Karpas-422 (cell line): ENCODE results near the gene CYP8B1. TPM values are rescaled to one million over a fixed set of nuclear protein-coding genes. Genes with fewer than 3 reads are reported as not detected.
A peak's percentile ranks its signal among the peaks of the same experiment; 100 is the strongest.

Experiments used
- DNase-seq: peaks from one replicate; pipeline ENCODE4 v3.0.0-alpha.2; 2015
- H2AFZ ChIP-seq: fragments of 200-600 bp; sonication (generic); 2 replicates; pipeline ENCODE4 v1.6.1; 2014; ENCODE audit warnings: antibody characterized with exemption, low read length, mixed read lengths
- H3K27ac ChIP-seq: fragments of 200-600 bp; sonication (generic); 2 replicates; pipeline ENCODE4 v1.5.1; 2014; ENCODE audit warnings: mild to moderate bottlenecking, low read length, moderate library complexity
- H3K27me3 ChIP-seq: fragments of 200-600 bp; sonication (generic); 2 replicates; pipeline ENCODE4 v1.6.1; 2014; ENCODE audit warnings: low read length, mixed read lengths
- H3K36me3 ChIP-seq: fragments of 200-600 bp; sonication (generic); 2 replicates; pipeline ENCODE4 v1.6.1; 2014; ENCODE audit warnings: low read length, mixed read lengths; ENCODE audit not compliant: insufficient read depth
- H3K4me1 ChIP-seq: fragments of 200-600 bp; sonication (generic); 2 replicates; pipeline ENCODE4 v1.6.1; 2014; ENCODE audit warnings: mild to moderate bottlenecking, low read length, mixed read lengths
- H3K4me2 ChIP-seq: fragments of 200-600 bp; sonication (generic); 2 replicates; pipeline ENCODE4 v1.6.1; 2014; ENCODE audit warnings: low read length, low read depth, mild to moderate bottlenecking; ENCODE audit not compliant: poor library complexity, severe bottlenecking
- H3K4me3 ChIP-seq: fragments of 200-600 bp; sonication (generic); 2 replicates; pipeline ENCODE4 v1.5.1; 2014; ENCODE audit warnings: mild to moderate bottlenecking, antibody characterized with exemption, low read length, mixed read lengths
- H3K79me2 ChIP-seq: fragments of 200-600 bp; sonication (generic); 2 replicates; pipeline ENCODE4 v1.6.1; 2014; ENCODE audit warnings: mild to moderate bottlenecking, low read length, mixed read lengths
- H3K9ac ChIP-seq: fragments of 200-600 bp; sonication (generic); 2 replicates; pipeline ENCODE4 v1.6.0; 2014; ENCODE audit warnings: low read length
- H3K9me2 ChIP-seq: fragments of 200-600 bp; sonication (generic), shearing (Covaris generic); replicated peaks from 2 replicates; pipeline ENCODE4 v1.6.0; 2014; ENCODE audit warnings: mild to moderate bottlenecking, low read length, moderate library complexity; ENCODE audit not compliant: insufficient read depth
- H3K9me3 ChIP-seq: fragments of 300-700, 200-600 bp; sonication (generic); 2 replicates; pipeline ENCODE4 v1.6.1; 2014; ENCODE audit warnings: low read length, mixed read lengths
- H4K20me1 ChIP-seq: fragments of 200-600 bp; sonication (generic); 2 replicates; pipeline ENCODE4 v1.6.1; 2014; ENCODE audit warnings: mild to moderate bottlenecking, antibody characterized with exemption, low read length, low read depth; ENCODE audit not compliant: insufficient read depth
- total RNA-seq: library from RNA; depleted of rRNA; stranded (reverse); fragments of >200 nt; shearing (Covaris generic); gene quantifications from 2 replicates; pipeline ENCODE4 v1.2.3, GENCODE V29; 2014; ENCODE audit warnings: low replicate concordance; rRNA removed

The CYP8B1 gene
- not detected in 2 replicates for total RNA-seq

- H3K79me2 ChIP-seq: no peaks in the 10 kb centered on the region
- H3K4me3 ChIP-seq: no peak within 1 kb of the TSS
- H3K9ac ChIP-seq: no peak within 1 kb of the TSS
- no peak within 1 kb of the TSS for H3K4me2 ChIP-seq
- H3K27ac ChIP-seq: no peak within 1 kb of the TSS
- no peaks in the 10 kb centered on the region for H4K20me1 ChIP-seq
- H3K27me3 ChIP-seq: no peaks in the 10 kb centered on the region
- no peaks in the 10 kb centered on the region for H3K9me3 ChIP-seq
- no peaks in the 10 kb centered on the region for H3K9me2 ChIP-seq
- no peak within 1 kb of the TSS for H2AFZ ChIP-seq
- peaks cover 3% of the 10 kb centered on the region for H3K4me1 ChIP-seq
- DNase-seq: peak; percentile 29
- H3K36me3 ChIP-seq: no peaks in the 10 kb centered on the region
Measured at GRCh38 chr3:42875325-42876151, at the start of gene CYP8B1. Gene CYP8B1 (minus strand): TSS chr3:42875879. CDS start chr3:42875816, 63 bp downstream.

DNA sequence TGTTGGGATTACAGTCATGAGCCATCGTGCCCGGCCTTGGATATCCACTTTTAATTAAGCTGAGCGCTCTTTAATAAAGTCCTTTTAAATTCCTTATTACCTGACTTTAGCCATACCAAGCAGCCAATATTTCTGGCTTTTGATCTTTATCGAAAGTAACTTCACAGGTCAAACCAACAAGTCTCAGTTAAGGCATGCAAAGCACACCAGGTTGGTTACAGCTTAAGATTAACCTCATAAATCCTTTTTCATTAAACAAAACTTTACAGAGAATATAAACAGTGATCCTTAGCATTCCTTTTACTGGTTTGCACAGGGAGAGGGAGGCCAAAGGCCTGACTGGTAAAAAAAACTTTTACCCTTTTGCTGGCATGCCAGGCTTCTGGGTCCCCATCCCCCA, 47.9 kb upstream of the CYP8B1 start:
- Histone ChIP-seq H3K27me3 (no peaks in the 10 kb centered on the region), H3K9ac (no peak overlapping the region), H2AFZ (no peak overlapping the region), H3K79me2 (no peaks in the 10 kb centered on the region), H3K9me2 (no peaks in the 10 kb centered on the region), H4K20me1 (no peaks in the 10 kb centered on the region), H3K27ac (no peak overlapping the region), H3K4me1 (no peaks in the 10 kb centered on the region), H3K36me3 (no peaks in the 10 kb centered on the region), H3K4me3 (no peak overlapping the region), H3K9me3 (no peaks in the 10 kb centered on the region), H3K4me2 (no peak overlapping the region)
- DNase-seq: no peak

DNA sequence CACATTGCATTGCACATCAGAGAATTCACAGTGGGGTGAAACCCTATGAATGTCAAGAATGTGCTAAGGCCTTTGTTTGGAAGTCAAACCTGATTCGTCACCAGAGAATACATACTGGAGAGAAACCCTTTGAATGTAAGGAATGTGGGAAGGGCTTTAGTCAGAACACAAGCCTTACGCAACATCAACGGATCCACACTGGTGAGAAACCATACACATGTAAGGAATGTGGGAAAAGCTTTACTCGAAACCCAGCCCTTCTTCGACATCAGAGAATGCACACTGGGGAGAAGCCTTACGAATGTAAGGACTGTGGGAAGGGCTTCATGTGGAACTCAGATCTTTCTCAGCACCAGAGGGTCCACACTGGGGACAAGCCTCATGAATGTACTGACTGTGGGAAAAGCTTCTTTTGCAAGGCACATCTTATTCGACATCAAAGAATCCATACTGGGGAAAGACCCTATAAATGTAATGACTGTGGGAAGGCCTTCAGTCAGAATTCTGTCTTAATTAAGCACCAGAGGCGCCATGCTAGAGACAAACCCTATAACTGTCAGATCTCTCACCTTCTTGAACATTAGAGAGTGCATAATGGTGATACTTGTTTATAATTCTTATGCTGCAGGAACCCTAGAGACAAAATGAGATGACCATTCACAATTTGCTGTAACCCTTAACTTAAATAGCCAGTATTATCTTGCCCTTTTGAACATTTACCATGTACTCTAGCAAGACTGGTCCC, 39.3 kb upstream of the CYP8B1 start:
- peaks cover 26% of the 10 kb centered on the region for H3K9me3 ChIP-seq
- H3K27me3 ChIP-seq: no peaks in the 10 kb centered on the region
- no peak overlapping the region for H3K4me3 ChIP-seq
- peaks cover 3% of the 10 kb centered on the region; the same call in 1 of the 2 replicates for H3K36me3 ChIP-seq
- H3K9me2 ChIP-seq: no peaks in the 10 kb centered on the region
- no peak for DNase-seq
- H3K9ac ChIP-seq: no peak overlapping the region
- no peaks in the 10 kb centered on the region for H3K79me2 ChIP-seq
- no peaks in the 10 kb centered on the region for H4K20me1 ChIP-seq
- H2AFZ ChIP-seq: no peak overlapping the region
- H3K4me1 ChIP-seq: no peaks in the 10 kb centered on the region
- H3K4me2 ChIP-seq: no peak overlapping the region
- H3K27ac ChIP-seq: no peak overlapping the region

DNA sequence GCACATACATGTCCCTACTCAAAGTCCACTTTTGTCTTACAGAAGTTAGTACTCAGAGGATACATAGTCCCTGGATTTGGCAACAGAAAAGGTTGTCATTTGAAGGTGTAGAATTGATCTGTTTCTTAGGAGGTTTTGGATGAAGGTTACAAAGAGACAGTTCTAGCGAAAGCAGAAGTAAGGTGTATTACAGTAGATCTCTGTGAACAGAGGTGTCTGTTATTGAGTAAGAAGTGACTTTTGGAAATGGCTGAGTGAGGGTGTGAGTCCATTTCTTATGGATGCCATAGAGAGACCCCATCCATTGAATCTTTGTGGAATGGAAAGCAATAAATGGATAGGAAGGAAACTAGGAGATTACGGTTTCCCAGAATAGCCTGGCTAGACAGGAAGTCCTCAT, 35.9 kb upstream of the CYP8B1 start:
- H3K9ac ChIP-seq: no peak overlapping the region
- H3K9me2 ChIP-seq: no peaks in the 10 kb centered on the region
- no peak overlapping the region for H3K4me2 ChIP-seq
- H3K79me2 ChIP-seq: no peaks in the 10 kb centered on the region
- DNase-seq: no peak
- no peak overlapping the region for H2AFZ ChIP-seq
- peaks cover 3% of the 10 kb centered on the region; the same call in 1 of the 2 replicates for H3K36me3 ChIP-seq
- no peaks in the 10 kb centered on the region for H3K4me1 ChIP-seq
- no peak overlapping the region for H3K4me3 ChIP-seq
- no peak overlapping the region for H3K27ac ChIP-seq
- peaks cover 22% of the 10 kb centered on the region for H3K9me3 ChIP-seq
- H4K20me1 ChIP-seq: no peaks in the 10 kb centered on the region
- H3K27me3 ChIP-seq: no peaks in the 10 kb centered on the region

- H3K79me2 ChIP-seq: no peaks in the 10 kb centered on the region
- DNase-seq: no peak
- no peaks in the 10 kb centered on the region for H3K4me1 ChIP-seq
- H3K36me3 ChIP-seq: no peaks in the 10 kb centered on the region; the same call in 1 of the 2 replicates
- H3K4me3 ChIP-seq: no peak overlapping the region
- H4K20me1 ChIP-seq: no peaks in the 10 kb centered on the region
- H2AFZ ChIP-seq: no peak overlapping the region
- H3K27me3 ChIP-seq: no peaks in the 10 kb centered on the region
- H3K27ac ChIP-seq: no peak overlapping the region
- H3K9me3 ChIP-seq: peaks cover 6% of the 10 kb centered on the region
- H3K9me2 ChIP-seq: no peaks in the 10 kb centered on the region
- no peak overlapping the region for H3K9ac ChIP-seq
- no peak overlapping the region for H3K4me2 ChIP-seq
Measured at GRCh38 chr3:42908675-42909074, 33.0 kb upstream of the CYP8B1 start.

DNA sequence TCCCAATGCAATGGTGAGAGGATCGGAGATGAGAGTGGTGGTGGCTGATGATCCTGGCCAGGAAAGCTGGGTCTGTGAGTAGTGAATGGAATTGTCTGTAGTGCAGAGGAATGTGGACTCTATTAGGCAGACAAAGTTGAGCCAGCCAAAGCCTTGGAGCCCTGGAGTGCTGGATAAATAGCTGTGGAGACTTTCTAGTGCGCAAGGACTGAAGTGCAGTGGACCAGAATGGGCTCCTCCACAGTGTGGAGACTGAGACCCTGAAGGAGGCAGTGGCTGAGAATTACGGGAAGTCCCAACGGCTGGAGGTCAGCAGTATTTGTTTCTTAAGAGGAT, 31.1 kb upstream of the CYP8B1 start:
- Histone ChIP-seq H2AFZ (no peak overlapping the region), H3K4me1 (no peaks in the 10 kb centered on the region), H3K36me3 (no peaks in the 10 kb centered on the region), H3K79me2 (no peaks in the 10 kb centered on the region), H3K27me3 (no peaks in the 10 kb centered on the region), H3K9ac (no peak overlapping the region), H3K4me3 (no peak overlapping the region), H3K9me2 (no peaks in the 10 kb centered on the region), H3K27ac (no peak overlapping the region), H3K4me2 (no peak overlapping the region), H3K9me3 (no peaks in the 10 kb centered on the region), H4K20me1 (no peaks in the 10 kb centered on the region)
- no peak for DNase-seq

DNA sequence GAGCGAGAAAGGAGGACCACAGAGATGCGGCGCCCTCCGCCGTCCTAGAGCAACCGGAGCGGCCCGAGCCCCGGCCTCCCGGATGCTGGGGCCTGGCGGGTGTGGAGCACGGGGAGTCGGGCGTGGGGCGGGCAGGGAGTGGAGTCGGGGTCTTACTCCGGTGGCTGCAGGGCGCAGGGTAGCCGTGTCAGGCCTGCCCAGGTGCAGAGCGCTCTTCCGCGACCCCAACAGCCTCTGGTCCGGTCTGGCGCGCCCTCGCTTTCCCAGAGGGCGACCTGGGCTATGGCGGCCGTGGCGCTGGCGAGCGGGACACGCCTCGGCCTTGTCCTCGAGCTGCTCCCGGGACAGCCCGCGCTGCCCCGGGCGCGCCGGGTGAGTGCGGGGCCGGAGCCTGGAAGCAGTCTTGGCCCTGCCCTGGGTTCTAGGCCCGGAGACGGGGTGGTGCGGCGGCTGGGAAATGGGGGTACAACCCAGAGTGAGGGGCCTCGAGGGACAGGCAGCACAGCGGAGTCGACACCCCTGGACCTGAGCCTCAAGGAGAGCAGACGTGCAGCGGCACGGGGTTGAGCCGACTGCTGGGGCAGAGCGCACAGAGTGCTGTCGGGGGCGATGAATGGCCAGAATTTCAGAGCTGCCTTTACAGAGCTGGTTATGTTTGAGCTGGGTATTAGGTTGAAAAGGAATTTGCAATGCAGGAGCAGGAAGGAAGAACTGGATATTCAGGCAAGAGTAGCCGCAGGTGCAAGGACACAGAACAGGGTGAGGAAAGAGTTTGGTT, 30.6 kb upstream of the CYP8B1 start, which contains the start of gene ZNF662:
Gene ZNF662, plus strand, starts transcription at position 73 of the 778 bp plus-strand sequence. CDS start 1,973 bp downstream, outside the sequence.
- no peaks in the 10 kb centered on the region for H3K79me2 ChIP-seq
- no peak within 1 kb of the TSS for H3K9ac ChIP-seq
- no peaks in the 10 kb centered on the region for H4K20me1 ChIP-seq
- no peaks in the 10 kb centered on the region for H3K27me3 ChIP-seq
- no peak for DNase-seq
- H3K9me3 ChIP-seq: no peaks in the 10 kb centered on the region
- H3K27ac ChIP-seq: no peak within 1 kb of the TSS
- no peak within 1 kb of the TSS for H3K4me2 ChIP-seq
- no peaks in the 10 kb centered on the region for H3K9me2 ChIP-seq
- no peaks in the 10 kb centered on the region for H3K36me3 ChIP-seq
- no peak within 1 kb of the TSS for H3K4me3 ChIP-seq
- no peaks in the 10 kb centered on the region for H3K4me1 ChIP-seq
- no peak within 1 kb of the TSS for H2AFZ ChIP-seq

DNA sequence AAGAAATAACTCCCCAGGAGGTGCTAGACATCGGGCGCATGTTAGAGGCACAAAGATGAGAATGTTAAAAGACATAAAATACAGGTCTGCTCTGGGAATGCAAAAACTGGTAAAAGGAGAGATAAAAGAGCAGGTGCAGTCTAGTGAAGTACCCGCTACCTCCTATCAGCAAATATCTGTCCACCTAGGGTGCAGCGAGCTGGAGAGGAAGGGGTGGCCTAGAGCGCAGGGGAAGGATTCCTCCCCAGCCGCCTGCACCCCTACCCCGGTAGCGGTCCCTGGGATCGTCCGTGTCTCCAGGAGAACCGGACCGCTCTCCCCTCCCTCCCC, 30.0 kb upstream of the CYP8B1 start:
- no peak for DNase-seq
- no peak overlapping the region for H3K9ac ChIP-seq
- H3K4me2 ChIP-seq: no peak overlapping the region
- H4K20me1 ChIP-seq: no peaks in the 10 kb centered on the region
- no peaks in the 10 kb centered on the region for H3K27me3 ChIP-seq
- no peak overlapping the region for H3K27ac ChIP-seq
- no peak overlapping the region for H3K4me3 ChIP-seq
- H3K79me2 ChIP-seq: no peaks in the 10 kb centered on the region
- H3K4me1 ChIP-seq: no peaks in the 10 kb centered on the region
- H3K9me2 ChIP-seq: no peaks in the 10 kb centered on the region
- H3K36me3 ChIP-seq: no peaks in the 10 kb centered on the region
- no peak overlapping the region for H2AFZ ChIP-seq
- H3K9me3 ChIP-seq: no peaks in the 10 kb centered on the region
